ENCODE measurements around the gene SCN1B.

SCN1B gene

DNA sequence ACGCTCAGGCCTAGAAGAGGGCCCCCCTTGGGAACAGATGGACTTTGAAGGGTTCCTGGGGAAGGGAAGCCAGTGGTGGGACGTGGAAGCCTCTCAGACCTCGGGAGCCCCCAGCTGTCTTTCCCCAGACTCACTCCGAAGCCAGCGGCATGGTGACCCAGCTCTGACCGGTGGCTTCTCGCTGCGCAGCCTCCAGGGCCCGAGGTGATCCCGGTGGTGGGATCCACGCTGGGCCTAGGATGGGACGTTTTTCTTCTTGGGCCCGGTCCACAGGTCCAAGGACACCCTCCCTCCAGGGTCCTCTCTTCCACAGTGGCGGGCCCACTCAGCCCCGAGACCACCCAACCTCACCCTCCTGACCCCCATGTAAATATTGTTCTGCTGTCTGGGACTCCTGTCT, 35.9 kb downstream of the SCN1B start:
- Histone ChIP-seq H3K4me3 (ENCODE audit: severe bottlenecking) (no peak overlapping the region), H3K4me1 (ENCODE audit: insufficient read depth, poor library complexity, severe bottlenecking) (peaks cover 7% of the 10 kb centered on the region), H3K27ac (ENCODE audit: poor library complexity, severe bottlenecking) (no peak overlapping the region), H3K27me3 (ENCODE audit: insufficient read depth, poor library complexity, severe bottlenecking) (no peaks in the 10 kb centered on the region), H3K9me3 (ENCODE audit: severe bottlenecking) (no peaks in the 10 kb centered on the region), H3K36me3 (ENCODE audit: low read depth) (no peaks in the 10 kb centered on the region)
- DNase-seq (ENCODE audit: low spot score) (no peak), ATAC-seq (ENCODE audit: low read depth) (no peak)
- TF ChIP-seq, protein P1, sequence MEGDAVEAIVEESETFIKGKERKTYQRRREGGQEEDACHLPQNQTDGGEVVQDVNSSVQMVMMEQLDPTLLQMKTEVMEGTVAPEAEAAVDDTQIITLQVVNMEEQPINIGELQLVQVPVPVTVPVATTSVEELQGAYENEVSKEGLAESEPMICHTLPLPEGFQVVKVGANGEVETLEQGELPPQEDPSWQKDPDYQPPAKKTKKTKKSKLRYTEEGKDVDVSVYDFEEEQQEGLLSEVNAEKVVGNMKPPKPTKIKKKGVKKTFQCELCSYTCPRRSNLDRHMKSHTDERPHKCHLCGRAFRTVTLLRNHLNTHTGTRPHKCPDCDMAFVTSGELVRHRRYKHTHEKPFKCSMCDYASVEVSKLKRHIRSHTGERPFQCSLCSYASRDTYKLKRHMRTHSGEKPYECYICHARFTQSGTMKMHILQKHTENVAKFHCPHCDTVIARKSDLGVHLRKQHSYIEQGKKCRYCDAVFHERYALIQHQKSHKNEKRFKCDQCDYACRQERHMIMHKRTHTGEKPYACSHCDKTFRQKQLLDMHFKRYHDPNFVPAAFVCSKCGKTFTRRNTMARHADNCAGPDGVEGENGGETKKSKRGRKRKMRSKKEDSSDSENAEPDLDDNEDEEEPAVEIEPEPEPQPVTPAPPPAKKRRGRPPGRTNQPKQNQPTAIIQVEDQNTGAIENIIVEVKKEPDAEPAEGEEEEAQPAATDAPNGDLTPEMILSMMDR (IDR thresholded peaks at IDR 0.05; ENCODE audit: poor library complexity, severe bottlenecking): no peak

DNA sequence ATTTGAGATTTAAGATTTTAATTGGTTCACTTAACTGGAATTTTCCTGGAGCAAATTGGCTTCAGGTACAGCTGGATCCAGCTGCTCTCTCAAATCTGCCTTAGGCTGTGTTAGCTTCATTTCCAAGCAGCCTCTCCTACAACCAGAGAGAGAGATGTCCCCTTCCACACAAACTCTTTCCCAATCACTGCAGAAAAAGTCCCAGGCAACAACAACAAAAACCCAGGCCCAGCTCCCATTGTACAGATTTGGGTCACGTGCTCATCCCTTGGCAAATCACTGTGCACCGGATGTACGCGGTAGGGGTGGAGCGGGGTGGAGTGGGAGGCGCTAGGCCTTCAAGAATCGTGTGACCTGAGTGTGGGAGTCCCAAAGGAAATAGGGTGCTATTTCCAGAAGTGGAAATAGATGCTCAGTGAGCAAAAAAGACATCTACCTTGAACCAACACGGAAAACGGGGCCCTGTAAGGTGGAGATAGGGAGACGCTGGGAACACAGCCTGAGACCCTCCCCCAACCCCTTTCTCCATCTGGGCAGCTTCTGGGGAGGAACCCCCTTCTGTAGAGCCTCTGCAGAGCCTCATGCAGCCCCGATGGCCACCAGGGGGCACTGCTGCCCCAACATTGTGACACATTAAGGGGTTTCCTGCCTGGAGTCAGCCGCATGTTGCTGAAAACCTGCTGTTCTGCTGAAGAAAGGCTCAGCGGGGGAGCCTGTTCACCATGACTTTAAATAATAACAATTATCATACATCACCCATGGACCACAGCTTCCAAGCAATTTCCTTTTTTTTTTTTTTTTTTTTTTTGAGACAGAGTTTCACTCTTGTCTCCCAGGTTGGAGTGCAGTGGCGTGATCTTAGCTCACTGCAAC, 36.7 kb downstream of the SCN1B start:
- no peak overlapping the region for H3K4me3 ChIP-seq (ENCODE audit: severe bottlenecking)
- DNase-seq (ENCODE audit: low spot score): no peak
- peaks cover 7% of the 10 kb centered on the region for H3K4me1 ChIP-seq (ENCODE audit: insufficient read depth, poor library complexity, severe bottlenecking)
- no peaks in the 10 kb centered on the region for H3K36me3 ChIP-seq (ENCODE audit: low read depth)
- H3K27me3 ChIP-seq (ENCODE audit: insufficient read depth, poor library complexity, severe bottlenecking): no peaks in the 10 kb centered on the region
- H3K9me3 ChIP-seq (ENCODE audit: severe bottlenecking): no peaks in the 10 kb centered on the region
- TF ChIP-seq, protein P1 (IDR thresholded peaks at IDR 0.05; ENCODE audit: poor library complexity, severe bottlenecking): peak; percentile 83
- no peak overlapping the region for H3K27ac ChIP-seq (ENCODE audit: poor library complexity, severe bottlenecking)
- ATAC-seq (ENCODE audit: low read depth): peak; percentile 89

DNA sequence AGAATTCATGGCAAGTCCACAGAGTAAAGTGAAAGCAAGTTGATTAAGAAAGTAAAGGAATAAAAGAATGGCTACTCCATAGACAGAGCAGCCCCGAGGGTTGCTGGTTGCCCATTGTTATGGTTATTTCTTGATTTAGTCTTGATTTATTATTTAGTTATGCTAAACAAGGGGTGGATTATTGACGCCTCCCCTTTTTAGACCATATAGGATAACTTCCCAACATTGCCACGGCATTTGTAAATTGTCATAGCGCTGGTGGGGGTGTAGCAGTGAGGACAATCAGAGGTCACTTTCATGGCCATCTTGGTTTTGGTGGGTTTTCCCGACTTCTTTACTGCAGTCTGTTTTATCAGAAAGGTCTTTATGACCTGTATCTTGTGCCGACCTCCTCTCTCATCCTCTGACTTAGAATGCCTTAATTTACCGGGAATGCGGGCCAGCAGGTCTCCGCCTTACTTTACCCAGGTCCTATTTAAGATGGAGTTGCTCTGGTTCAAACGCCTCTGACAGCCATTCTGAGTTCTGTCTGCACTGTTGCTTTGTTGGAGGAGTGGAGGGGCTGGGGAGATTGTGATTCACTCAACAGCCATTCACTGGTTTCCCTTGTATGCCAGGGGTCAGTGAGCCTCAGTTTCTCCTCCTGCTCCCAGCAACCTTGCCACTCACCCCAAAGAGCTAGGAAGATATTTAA, 38.8 kb downstream of the SCN1B start:
- H3K27me3 ChIP-seq (ENCODE audit: insufficient read depth, poor library complexity, severe bottlenecking): no peaks in the 10 kb centered on the region
- H3K4me1 ChIP-seq (ENCODE audit: insufficient read depth, poor library complexity, severe bottlenecking): peaks cover 7% of the 10 kb centered on the region
- DNase-seq (ENCODE audit: low spot score): no peak
- H3K9me3 ChIP-seq (ENCODE audit: severe bottlenecking): no peaks in the 10 kb centered on the region
- no peak for ATAC-seq (ENCODE audit: low read depth)
- H3K27ac ChIP-seq (ENCODE audit: poor library complexity, severe bottlenecking): no peak overlapping the region
- H3K36me3 ChIP-seq (ENCODE audit: low read depth): no peaks in the 10 kb centered on the region
- TF ChIP-seq, protein P1 (IDR thresholded peaks at IDR 0.05; ENCODE audit: poor library complexity, severe bottlenecking): no peak
- H3K4me3 ChIP-seq (ENCODE audit: severe bottlenecking): no peak overlapping the region

DNA sequence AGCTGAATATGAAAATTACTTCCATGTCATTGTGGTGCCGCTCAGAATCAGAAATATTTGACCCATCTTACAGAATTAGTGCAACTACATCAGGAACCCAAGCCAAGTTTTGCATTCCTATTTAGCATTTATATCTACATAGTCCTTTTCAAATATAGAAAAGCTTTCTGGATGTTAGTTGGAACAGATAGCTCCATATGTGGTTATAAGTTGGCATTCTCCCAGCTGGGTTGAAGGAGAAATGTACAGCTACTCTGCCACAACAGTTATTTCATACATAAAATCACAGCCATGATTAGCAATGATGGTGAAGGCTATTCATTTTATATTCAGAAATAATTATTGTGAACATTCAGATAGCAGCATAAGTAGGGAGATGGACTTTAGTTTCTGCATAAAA, 39.4 kb downstream of the SCN1B start:
- no peak overlapping the region for H3K4me3 ChIP-seq (ENCODE audit: severe bottlenecking)
- H3K4me1 ChIP-seq (ENCODE audit: insufficient read depth, poor library complexity, severe bottlenecking): peaks cover 7% of the 10 kb centered on the region
- H3K27ac ChIP-seq (ENCODE audit: poor library complexity, severe bottlenecking): no peak overlapping the region
- TF ChIP-seq, protein P1 (IDR thresholded peaks at IDR 0.05; ENCODE audit: poor library complexity, severe bottlenecking): no peak
- H3K36me3 ChIP-seq (ENCODE audit: low read depth): no peaks in the 10 kb centered on the region
- DNase-seq (ENCODE audit: low spot score) (no peak), ATAC-seq (ENCODE audit: low read depth) (no peak)
- H3K9me3 ChIP-seq (ENCODE audit: severe bottlenecking): no peaks in the 10 kb centered on the region
- H3K27me3 ChIP-seq (ENCODE audit: insufficient read depth, poor library complexity, severe bottlenecking): no peaks in the 10 kb centered on the region

Data from RWPE2 (cell line).